K562 (cell line): ENCODE measurements around the gene FAM184B. TPM values are rescaled to one million over a fixed set of nuclear protein-coding genes. Genes with fewer than 3 reads are reported as not detected.

Experiments used
- ATAC-seq: fragments of 200-7000 bp; cut with Tn5 transposase; 3 replicates; pipeline ENCODE4 v1.9.1; 2020; ENCODE audit warnings: moderate library complexity
- BruUV-seq: library from RNA; stranded (reverse); fragments of 400-500 nt; replicated peaks from 2 replicates; lab custom pipeline; 2021; lab: Mats Ljungman, UMichigan
- CTCF ChIA-PET: fragments of 300-600 bp; formaldehyde crosslinking; extraction: SDS; loops from one replicate; lab custom pipeline; 2021; ENCODE audit warnings: low intra/inter-chr PET ratio; lab: Yijun Ruan, JAX
- POLR2A ChIA-PET: fragments of 300-600, 350-650 bp; sonication (Branson Sonifier 250); formaldehyde crosslinking; extraction: SDS; loops from one replicate; lab custom pipeline; 2021; ENCODE audit warnings: antibody characterized with exemption, inconsistent platforms; lab: Yijun Ruan, JAX
- DNase-seq, 4 experiments: peaks; one replicate each; pipeline versions ENCODE4 v3.0.0 to v3.0.0-alpha.2; 2011 to 2018; ENCODE audit warnings: low spot score in 3 of 4, mixed read lengths in 3 of 4; ENCODE audit errors: extremely low read depth in 1 of 4
- FAIRE-seq: peaks from 2 replicates; lab custom pipeline; 2011; peaks lifted over from hg19 to GRCh38; lab: Jason Lieb, UNC
- H2AFZ ChIP-seq: 2 replicates; pipeline ENCODE4 v1.6.0; 2011; ENCODE audit warnings: low read depth, low read length, control low read depth, inconsistent platforms
- H3K27ac ChIP-seq: fragments of 200-600 bp; 3 replicates; pipeline ENCODE4 v1.8.0; 2011; ENCODE audit warnings: low read depth, mild to moderate bottlenecking, control low read depth, inconsistent platforms, low read length, moderate library complexity, mixed read lengths; ENCODE audit errors: extremely low read depth
- H3K27me3 ChIP-seq, 2 experiments: fragments of 300-600 bp in 1 of 2; 2 replicates in 1 of 2; 3 replicates in 1 of 2; pipeline versions ENCODE4 v1.6.0 to v1.8.0; 2011; ENCODE audit warnings: inconsistent platforms in 2 of 2, low read length in 2 of 2, mild to moderate bottlenecking in 1 of 2, mixed read lengths in 1 of 2, moderate library complexity in 1 of 2; ENCODE audit not compliant: control insufficient read depth in 2 of 2, insufficient read depth in 2 of 2
- H3K36me3 ChIP-seq: fragments of 300-600 bp; 3 replicates; pipeline ENCODE4 v1.8.0; 2011; ENCODE audit warnings: mild to moderate bottlenecking, low read length, inconsistent platforms; ENCODE audit not compliant: control insufficient read depth, insufficient read depth
- H3K4me1 ChIP-seq, 2 experiments: fragments of 200-600 bp in 1 of 2; replicated peaks in 1 of 2; 2 replicates in 1 of 2; 3 replicates in 1 of 2; pipeline versions ENCODE4 v1.5.1 to v1.8.0; 2011; ENCODE audit warnings: inconsistent platforms in 2 of 2, low read length in 2 of 2, mild to moderate bottlenecking in 1 of 2, mixed read lengths in 1 of 2, moderate library complexity in 1 of 2; ENCODE audit not compliant: control insufficient read depth in 2 of 2, insufficient read depth in 2 of 2
- H3K4me2 ChIP-seq: 2 replicates; pipeline ENCODE4 v1.6.1; 2011; ENCODE audit warnings: low read length, control low read depth, inconsistent platforms, mixed read lengths; ENCODE audit not compliant: insufficient read depth
- H3K4me3 ChIP-seq: fragments of 200-600 bp; sonication (generic), shearing (Covaris generic); 2 replicates; pipeline ENCODE4 v1.5.1; 2016; ENCODE audit warnings: control low read depth, inconsistent platforms
- H3K79me2 ChIP-seq: fragments of 200-600 bp; 3 replicates; pipeline ENCODE4 v1.8.0; 2011; ENCODE audit warnings: low read length, inconsistent platforms; ENCODE audit not compliant: control insufficient read depth, insufficient read depth
- H3K9ac ChIP-seq, 2 experiments: 2 replicates each; pipeline versions ENCODE4 v1.6.0 to v1.6.1; 2011; ENCODE audit warnings: low read depth in 2 of 2, low read length in 2 of 2, control low read depth in 1 of 2, inconsistent platforms in 1 of 2, mild to moderate bottlenecking in 1 of 2, mixed read lengths in 1 of 2; ENCODE audit not compliant: insufficient read depth in 1 of 2
- H3K9me1 ChIP-seq: one replicate; pipeline ENCODE4 v1.6.0; 2011; ENCODE audit warnings: inconsistent platforms, mild to moderate bottlenecking, low read length, moderate library complexity; ENCODE audit not compliant: control insufficient read depth, insufficient read depth
- H3K9me3 ChIP-seq: replicated peaks from 2 replicates; pipeline ENCODE4 v1.5.1; 2011; ENCODE audit warnings: low read depth, low read length, inconsistent platforms; ENCODE audit not compliant: control insufficient read depth, insufficient read depth
- H4K20me1 ChIP-seq: replicated peaks from 2 replicates; pipeline ENCODE4 v1.6.1; 2011; ENCODE audit warnings: low read length, inconsistent platforms, mixed read lengths; ENCODE audit not compliant: control insufficient read depth, insufficient read depth
- GATAD2A ChIP-seq: fragments of 450-650 bp; IDR thresholded peaks from 2 replicates; pipeline ENCODE4 v1.6.1; 2017
- HSF4 ChIP-seq: fragments of 250-450 bp; sonication (Bioruptor Pico); IDR thresholded peaks from 2 replicates; pipeline ENCODE4 v2.1.2; 2022; ENCODE audit warnings: mild to moderate bottlenecking, moderate library complexity, borderline replicate concordance
- MCM2 ChIP-seq: fragments of 450-650 bp; IDR thresholded peaks from 2 replicates; pipeline ENCODE4 v1.6.1; 2017; ENCODE audit warnings: low read depth, mild to moderate bottlenecking
- NFRKB ChIP-seq: fragments of 450-650 bp; IDR thresholded peaks from 2 replicates; pipeline ENCODE4 v1.6.1; 2016; ENCODE audit warnings: low read depth
- NKRF ChIP-seq: fragments of 450-650 bp; IDR thresholded peaks from 2 replicates; pipeline ENCODE4 v1.6.1; 2016; ENCODE audit warnings: borderline replicate concordance
- RBM15 ChIP-seq: fragments of 200-400 bp; formaldehyde crosslinking; IDR thresholded peaks from 2 replicates; pipeline ENCODE4 v1.6.1; 2018; ENCODE audit warnings: mild to moderate bottlenecking, low read length, moderate library complexity; ENCODE audit not compliant: insufficient read depth
- RBM25 ChIP-seq: fragments of 200-400 bp; formaldehyde crosslinking; IDR thresholded peaks from 2 replicates; pipeline ENCODE4 v1.6.1; 2018; ENCODE audit warnings: low read length, low read depth, moderate library complexity; ENCODE audit not compliant: severe bottlenecking
- ZEB2 ChIP-seq: fragments of 450-650 bp; IDR thresholded peaks from 2 replicates; pipeline ENCODE4 v1.6.1; 2016
- ZFP30 ChIP-seq: fragments of 250-450 bp; sonication (Bioruptor Pico); IDR thresholded peaks from 2 replicates; pipeline ENCODE4 v1.8.0; 2022; ENCODE audit warnings: moderate library complexity, mild to moderate bottlenecking, inconsistent platforms, borderline replicate concordance
- ZFP91 ChIP-seq: sonication (generic); formaldehyde crosslinking; IDR thresholded peaks from 2 replicates; pipeline ENCODE4 v1.8.0; 2022; ENCODE audit warnings: mild to moderate bottlenecking, missing genetic modification reagents
- ZNF384 ChIP-seq: IDR thresholded peaks from 2 replicates; pipeline ENCODE4 v1.6.1; 2012; ENCODE audit warnings: low read depth, low read length, improper control_type of control experiment
- WGBS: fragments of 100-300 bp; shearing (Covaris generic); methylation state at CpG from one replicate; pipeline ENCODE4 v1.1.6; 2016; ENCODE audit warnings: low coverage, mixed read lengths; ENCODE audit not compliant: insufficient coverage; ENCODE audit errors: missing lambda C conversion rate; 5-methylcytosine and 5-hydroxymethylcytosine counted together
- in situ Hi-C: fragments of 300-500 bp; cut with MboI; formaldehyde crosslinking; loops from 4 replicates; pipeline ENCODE4 v1.15.0; 2018; ENCODE audit warnings: inconsistent platforms, mixed read lengths
- intact Hi-C: fragments of 100-400 bp; cut with micrococcal nuclease; formaldehyde crosslinking; loops from 2 replicates; pipeline ENCODE4 v1.14.2; 2022
- polyA plus RNA-seq, 8 experiments: library from polyadenylated mRNA; depleted of rRNA in 4 of 8; stranded (reverse) in 5 of 8; unstranded in 3 of 8; fragments of >200 nt; fragmentation: Nextera tagmentation in 2 of 8; fragmentation: Illumina TruSeq in 1 of 8; extraction: Ambion mirVana in 2 of 8; extraction: Trizol in 1 of 8; gene quantifications; 2 replicates each; pipeline versions ENCODE4 v1.2.1 to v1.2.3, GENCODE V29; 2011 to 2014; ENCODE audit warnings: inconsistent platforms in 1 of 8, missing spikeins in 1 of 8
- total RNA-seq, 7 experiments: library from RNA; depleted of rRNA in 6 of 7; stranded (reverse); fragments of >200 nt in 6 of 7; fragmentation: Illumina TruSeq in 2 of 7; extraction: Trizol in 2 of 7; gene quantifications; 2 replicates each; pipeline versions ENCODE4 v1.2.1 to v1.2.3, GENCODE V29; 2011 to 2021; ENCODE audit warnings: low replicate concordance in 1 of 7

FAM184B gene
- total and polyA plus RNA-seq, 9 of the 15 experiments (the other 6 are each of a cell fraction or from before 2014, with no cell fraction given), result not detected

- Histone ChIP-seq H2AFZ (peak overlapping the region; percentile 90; the same call in 1 of the 2 replicates), H3K4me2 (peak overlapping the region; percentile 83)
- peak in 1 of 4 experiments; percentile 9 for DNase-seq
- in situ Hi-C loops, result loop anchor here (10.0 kb wide), 1 partner anchor 245 kb away; no protein-coding TSS in a partner anchor
- no peak for TF ChIP-seq ZNF384
- TF ChIP-seq ZEB2, result peak; percentile 67; the same call in 1 of the 2 replicates
- TF ChIP-seq, all 486 proteins: peak for 1
- no peaks in the 10 kb centered on the region for H3K27me3 ChIP-seq
- H3K9me1 ChIP-seq, result no peaks in the 10 kb centered on the region
- ATAC-seq (no peak), FAIRE-seq (no peak)
- H4K20me1 ChIP-seq, result peaks cover 11% of the 10 kb centered on the region
- peaks cover 99% of the 10 kb centered on the region for H3K79me2 ChIP-seq
- intact Hi-C loops, result loop anchor here (2.0 to 10.0 kb wide), 4 partner anchors 175 to 783 kb away; partner anchors contain the start of gene LCORL
- peak overlapping the region; percentile 65 for H3K4me3 ChIP-seq
- CTCF ChIA-PET, result interaction anchor here (2.4 kb wide), 1 partner anchor 260 kb away, joined by 7 read pairs; no protein-coding TSS in a partner anchor
- 1% methylated on average over 7 of the region's 7 CpGs for WGBS
- H3K9me3 ChIP-seq, result no peaks in the 10 kb centered on the region
- H3K9ac ChIP-seq, result peak overlapping the region; percentile 30 to 97
- no TSS peak for BruUV-seq
- peaks cover 54% of the 10 kb centered on the region for H3K36me3 ChIP-seq
- peak overlapping the region; percentile 96 for H3K27ac ChIP-seq
- POLR2A ChIA-PET, result interaction anchor here (0.6 to 1.7 kb wide), 10 partner anchors 9 to 298 kb away, joined by 3 to 10 read pairs (median 4); partner anchors contain the start of gene QDPR
- H3K4me1 ChIP-seq, result peaks cover 3 to 10% of the 10 kb centered on the region in 2 experiments; a peak in 4 of 5 replicates
These were observed 28.2 kb upstream of the FAM184B start for GRCh38 chr4:17809667-17810066.

- no peak for ATAC-seq
- H3K4me3 ChIP-seq, result peak overlapping the region; percentile 22; the same call in 1 of the 2 replicates
- 59% methylated on average over 6 of the region's 6 CpGs for WGBS
- no peaks in the 10 kb centered on the region for H3K9me1 ChIP-seq
- in situ Hi-C loops (loop anchor here (10.0 kb wide), 1 partner anchor 243 kb away; no protein-coding TSS in a partner anchor), intact Hi-C loops (loop anchor here (5.0 to 10.0 kb wide), 2 partner anchors 173 to 785 kb away; no protein-coding TSS in a partner anchor)
- no peaks in the 10 kb centered on the region for H3K27me3 ChIP-seq
- DNase-seq, result no peak
- peaks cover 3 to 10% of the 10 kb centered on the region in 2 experiments; a peak in 4 of 5 replicates for H3K4me1 ChIP-seq
- H3K79me2 ChIP-seq, result peaks cover 91% of the 10 kb centered on the region
- H2AFZ ChIP-seq, result no peak overlapping the region
- peaks cover 57% of the 10 kb centered on the region for H3K36me3 ChIP-seq
- H3K9ac ChIP-seq, result peak overlapping the region in 1 of 2 experiments; percentile 97; a peak in 2 of 4 replicates
- no peak for FAIRE-seq
- CTCF ChIA-PET, result interaction anchor here (1.7 to 2.4 kb wide), 2 partner anchors 210 to 258 kb away, joined by 7 to 10 read pairs; no protein-coding TSS in a partner anchor
- peaks cover 11% of the 10 kb centered on the region for H4K20me1 ChIP-seq
- POLR2A ChIA-PET, result interaction anchor here (1.0 to 2.0 kb wide), 2 partner anchors 9 to 12 kb away, joined by 3 to 9 read pairs; no protein-coding TSS in a partner anchor
- H3K27ac ChIP-seq, result peak overlapping the region; percentile 31; the same call in 2 of the 3 replicates
- no peaks in the 10 kb centered on the region for H3K9me3 ChIP-seq
- H3K4me2 ChIP-seq, result peak overlapping the region; percentile 83
- BruUV-seq, result no TSS peak
- no peak for TF ChIP-seq RBM15
- no peak for TF ChIP-seq MCM2
- no peak for TF ChIP-seq HSF4 (CRISPR knock-in tag)
- no peak for TF ChIP-seq NFRKB
- no peak for TF ChIP-seq GATAD2A
- no peak for TF ChIP-seq ZFP91 (CRISPR knock-in tag)
- no peak for TF ChIP-seq ZFP30 (CRISPR knock-in tag)
- TF ChIP-seq NKRF, result no peak
- no peak for TF ChIP-seq RBM25
These were observed 26.0 kb upstream of the FAM184B start for GRCh38 chr4:17807446-17807845.
